H1 (cell line): ENCODE measurements around the gene SIRT5. TPM values are rescaled to one million over a fixed set of nuclear protein-coding genes. Genes with fewer than 3 reads are reported as not detected.

Source experiments
- CTCF ChIA-PET: fragments of 300-600 bp; sonication (Branson Sonifier 250); formaldehyde crosslinking; loops from one replicate; lab custom pipeline; 2021; ENCODE audit not compliant: partially characterized antibody; lab: Charles Lee
- POLR2A ChIA-PET: fragments of 300-600 bp; sonication (Branson Sonifier 250); formaldehyde crosslinking; loops from one replicate; lab custom pipeline; 2021; ENCODE audit warnings: inconsistent platforms; ENCODE audit not compliant: partially characterized antibody; lab: Charles Lee
- DNase-seq, 2 experiments: peaks; one replicate each; pipeline versions ENCODE4 v3.0.0 to v3.0.0-alpha.2; 2010 to 2022; ENCODE audit warnings: low spot score in 2 of 2, low read depth in 1 of 2, mixed read lengths in 1 of 2
- FAIRE-seq: peaks from 2 replicates; lab custom pipeline; 2011; peaks lifted over from hg19 to GRCh38; lab: Jason Lieb, UNC
- H2AFZ ChIP-seq: 2 replicates; pipeline ENCODE4 v1.8.1; 2012; ENCODE audit warnings: low read length, inconsistent platforms
- H2AK5ac ChIP-seq: 2 replicates; pipeline ENCODE4 v1.6.1; 2013; ENCODE audit warnings: low read depth, low read length
- H2BK120ac ChIP-seq: replicated peaks from 2 replicates; pipeline ENCODE3; 2013; ENCODE audit warnings: low read depth, low read length, inconsistent platforms
- H2BK12ac ChIP-seq: 2 replicates; pipeline ENCODE4 v1.6.1; 2013; ENCODE audit warnings: low read depth, low read length
- H2BK15ac ChIP-seq: 2 replicates; pipeline ENCODE4 v1.6.1; 2013; ENCODE audit warnings: low read length
- H2BK20ac ChIP-seq: 2 replicates; pipeline ENCODE4 v1.6.1; 2013; ENCODE audit warnings: low read length
- H2BK5ac ChIP-seq: 2 replicates; pipeline ENCODE4 v1.6.1; 2013; ENCODE audit warnings: low read depth, low read length
- H3K14ac ChIP-seq: 2 replicates; pipeline ENCODE4 v1.6.1; 2013; ENCODE audit warnings: inconsistent platforms; ENCODE audit not compliant: insufficient read length
- H3K18ac ChIP-seq: 2 replicates; pipeline ENCODE4 v1.6.1; 2013; ENCODE audit warnings: low read length; ENCODE audit errors: extremely low read depth
- H3K23ac ChIP-seq: 2 replicates; pipeline ENCODE4 v1.6.1; 2013; ENCODE audit warnings: inconsistent platforms; ENCODE audit not compliant: insufficient read length
- H3K23me2 ChIP-seq: 2 replicates; pipeline ENCODE4 v1.6.1; 2013; ENCODE audit warnings: low read depth, low read length
- H3K27ac ChIP-seq: 2 replicates; pipeline ENCODE4 v1.6.1; 2011; ENCODE audit warnings: low read depth, low read length, inconsistent platforms
- H3K27me3 ChIP-seq, 4 experiments: replicated peaks in 1 of 4; 1 replicate in 1 of 4; 2 replicates in 3 of 4; pipeline versions ENCODE4 v1.6.1 to v1.8.1; 2011 to 2013; ENCODE audit warnings: low read length in 3 of 4, mild to moderate bottlenecking in 3 of 4, inconsistent platforms in 2 of 4, mixed read lengths in 2 of 4, moderate library complexity in 1 of 4; ENCODE audit not compliant: control insufficient read depth in 3 of 4, insufficient read depth in 3 of 4; ENCODE audit errors: extremely low read depth in 1 of 4
- H3K36me3 ChIP-seq, 4 experiments: 2 replicates each; pipeline versions ENCODE4 v1.6.1 to v1.8.1; 2011 to 2013; ENCODE audit warnings: mild to moderate bottlenecking in 4 of 4, low read length in 3 of 4, moderate library complexity in 2 of 4, control low read depth in 1 of 4, inconsistent platforms in 1 of 4; ENCODE audit not compliant: insufficient read depth in 4 of 4, control insufficient read depth in 2 of 4
- H3K4ac ChIP-seq: replicated peaks from 2 replicates; pipeline ENCODE3; 2013; ENCODE audit warnings: low read length, low read depth, mixed read lengths, inconsistent platforms; ENCODE audit not compliant: insufficient read length
- H3K4me1 ChIP-seq, 4 experiments: replicated peaks in 1 of 4; 1 replicate in 1 of 4; 2 replicates in 3 of 4; pipeline versions ENCODE4 v1.6.1 to v1.8.1; 2011 to 2013; ENCODE audit warnings: low read length in 3 of 4, inconsistent platforms in 2 of 4, mixed read lengths in 1 of 4; ENCODE audit not compliant: insufficient read depth in 4 of 4, control insufficient read depth in 3 of 4
- H3K4me2 ChIP-seq, 2 experiments: 2 replicates each; pipeline versions ENCODE4 v1.6.1 to v1.8.1; 2011 to 2013; ENCODE audit warnings: low read depth in 2 of 2, low read length in 2 of 2, control low read depth in 1 of 2, inconsistent platforms in 1 of 2, mild to moderate bottlenecking in 1 of 2; ENCODE audit not compliant: insufficient read depth in 1 of 2
- H3K4me3 ChIP-seq, 4 experiments: fragments of 200-600, 300-600 bp in 1 of 4; sonication (generic), shearing (Covaris generic), sonication (Bioruptor Twin) in 1 of 4; 2 replicates each; pipeline versions ENCODE4 v1.5.1 to v1.8.1; 2011 to 2016; ENCODE audit warnings: low read length in 4 of 4, low read depth in 3 of 4, control low read depth in 2 of 4, inconsistent platforms in 2 of 4, mild to moderate bottlenecking in 2 of 4, mixed read lengths in 1 of 4, moderate library complexity in 1 of 4; ENCODE audit not compliant: insufficient read depth in 2 of 4; ENCODE audit errors: extremely low read depth in 1 of 4
- H3K56ac ChIP-seq: replicated peaks from 2 replicates; pipeline ENCODE3; 2013; ENCODE audit warnings: low read depth, mild to moderate bottlenecking, mixed read lengths, low read length, inconsistent platforms; ENCODE audit not compliant: insufficient read length
- H3K79me1 ChIP-seq: 2 replicates; pipeline ENCODE4 v1.6.1; 2013; ENCODE audit warnings: low read depth, low read length, control low read depth
- H3K79me2 ChIP-seq, 2 experiments: 2 replicates each; pipeline versions ENCODE4 v1.6.1 to v1.8.1; 2012 to 2013; ENCODE audit warnings: low read length in 2 of 2, mild to moderate bottlenecking in 2 of 2, inconsistent platforms in 1 of 2; ENCODE audit not compliant: insufficient read depth in 2 of 2, control insufficient read depth in 1 of 2
- H3K9ac ChIP-seq, 4 experiments: replicated peaks in 1 of 4; 1 replicate in 1 of 4; 2 replicates in 3 of 4; pipeline versions ENCODE4 v1.6.1 to v1.8.1; 2011 to 2013; ENCODE audit warnings: low read depth in 3 of 4, low read length in 3 of 4, control low read depth in 2 of 4, mild to moderate bottlenecking in 2 of 4, moderate library complexity in 2 of 4, inconsistent platforms in 1 of 4; ENCODE audit errors: extremely low read depth in 1 of 4
- H3K9me3 ChIP-seq, 2 experiments: 2 replicates each; pipeline versions ENCODE4 v1.6.1 to v1.8.1; 2012 to 2013; ENCODE audit warnings: mild to moderate bottlenecking in 2 of 2, moderate library complexity in 2 of 2, control low read depth in 1 of 2, inconsistent platforms in 1 of 2, low read depth in 1 of 2, low read length in 1 of 2, mixed read lengths in 1 of 2; ENCODE audit not compliant: insufficient read depth in 2 of 2
- H4K20me1 ChIP-seq, 2 experiments: replicated peaks in 1 of 2; 2 replicates each; pipeline versions ENCODE3 to v1.8.1; 2011 to 2013; ENCODE audit warnings: inconsistent platforms in 2 of 2, low read length in 2 of 2, mild to moderate bottlenecking in 1 of 2; ENCODE audit not compliant: insufficient read depth in 2 of 2, control insufficient read depth in 1 of 2
- H4K5ac ChIP-seq: 2 replicates; pipeline ENCODE4 v1.6.1; 2013; ENCODE audit warnings: low read length, low read depth, mixed read lengths, inconsistent platforms; ENCODE audit not compliant: insufficient read length
- H4K8ac ChIP-seq: 2 replicates; pipeline ENCODE4 v1.8.0; 2013; ENCODE audit warnings: mild to moderate bottlenecking, moderate library complexity, low read length, inconsistent platforms; ENCODE audit not compliant: insufficient read depth; ENCODE audit errors: extremely low read depth
- H4K91ac ChIP-seq: replicated peaks from 2 replicates; pipeline ENCODE3; 2013; ENCODE audit warnings: low read length, mixed read lengths, inconsistent platforms; ENCODE audit not compliant: insufficient read length
- GABPA ChIP-seq: IDR thresholded peaks from 2 replicates; pipeline ENCODE4 v1.6.1; 2011; ENCODE audit warnings: mild to moderate bottlenecking, low read length, moderate library complexity, borderline replicate concordance; ENCODE audit not compliant: insufficient read depth
- KDM1A ChIP-seq: fragments of 200-600, 300-600 bp; sonication (generic); IDR thresholded peaks from 2 replicates; pipeline ENCODE4 v1.7.1; 2016; ENCODE audit warnings: mild to moderate bottlenecking, low read length, borderline replicate concordance
- KDM4A ChIP-seq: IDR thresholded peaks from one replicate; pipeline ENCODE4 v1.7.1; 2012; ENCODE audit warnings: low read depth, mild to moderate bottlenecking, moderate library complexity, low read length, inconsistent platforms; ENCODE audit not compliant: severe bottlenecking
- WGBS, 2 experiments: shearing (Covaris generic) in 1 of 2; methylation state at CpG; one replicate each; pipeline versions ENCODE4 v1.1.6 to v1.1.7; 2013 to 2015; ENCODE audit warnings: low lambda C conversion rate in 2 of 2, mixed read lengths in 2 of 2, inconsistent platforms in 1 of 2, low coverage in 1 of 2, missing lambda C conversion rate in 1 of 2; ENCODE audit not compliant: insufficient replicate concordance in 2 of 2, insufficient coverage in 1 of 2, insufficient read length in 1 of 2; ENCODE audit errors: extremely low coverage in 1 of 2, missing lambda C conversion rate in 1 of 2; 5-methylcytosine and 5-hydroxymethylcytosine counted together
- polyA plus RNA-seq, 7 experiments: library from polyadenylated mRNA; depleted of rRNA in 3 of 7; stranded (reverse) in 5 of 7; unstranded in 2 of 7; fragments of >200 nt in 5 of 7; fragments of 200-250 nt in 2 of 7; gene quantifications; 1 replicate in 5 of 7; 2 replicates in 1 of 7; 4 replicates in 1 of 7; pipeline versions ENCODE4 v1.2.1 to v1.2.3, GENCODE V29; 2011 to 2013; ENCODE audit warnings: missing spikeins in 2 of 7, mixed read lengths in 2 of 7
- total RNA-seq: library from RNA; stranded (reverse); fragmentation: NEBNext Ultra II Directional; extraction: Animal tissue kit (Norgen Biotek cat#: 25700); gene quantifications from 2 replicates; pipeline ENCODE4 v1.2.1, GENCODE V29; 2021

The SIRT5 gene
- total and polyA plus RNA-seq, 2 of the 8 experiments (the other 6 are each of a cell fraction or from before 2014, with no cell fraction given): 7.4 to 14.7 TPM

DNA sequence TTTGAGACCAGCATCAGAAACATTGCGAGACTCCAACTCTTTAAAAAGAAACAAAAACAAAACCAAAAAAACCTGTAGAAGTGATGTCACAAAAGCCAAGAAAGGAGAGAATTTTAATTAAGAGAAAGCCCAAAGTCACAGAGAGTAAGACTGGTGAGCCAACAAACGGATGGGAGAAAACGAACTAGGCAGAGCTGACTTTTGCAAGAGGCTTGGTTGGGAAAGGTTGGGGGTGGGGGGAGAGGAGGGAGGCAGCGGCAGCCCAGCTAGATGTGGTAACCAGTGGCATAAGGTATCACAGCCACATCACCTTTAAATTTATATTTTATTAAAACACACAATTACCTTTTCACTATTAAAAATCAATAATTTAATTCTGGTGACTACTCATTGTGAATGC lies 64.2 kb downstream of the SIRT5 start:
- H3K4me1 ChIP-seq: peaks cover 0 to 12% (median 2%) of the 10 kb centered on the region in 4 experiments; a peak in 2 of 7 replicates
- H3K79me2 ChIP-seq: no peaks in the 10 kb centered on the region
- POLR2A ChIA-PET: interaction anchor here (1.3 kb wide), 1 partner anchor 23 kb away, joined by 4 read pairs; the partner anchor contains the start of gene NOL7
- no peak overlapping the region for H2BK12ac ChIP-seq
- no peak for DNase-seq
- WGBS, 2 experiments: 81% methylated on average over 4 of the region's 4 CpGs; no CpG with 5 or more reads in 1 of the 2 experiments
- H3K4me3 ChIP-seq: no peak overlapping the region
- H2BK5ac ChIP-seq: no peak overlapping the region
- no peak overlapping the region for H2AFZ ChIP-seq
- no peak overlapping the region for H3K4ac ChIP-seq
- no peak overlapping the region for H3K4me2 ChIP-seq
- H2BK20ac ChIP-seq: no peak overlapping the region
- no peak overlapping the region for H2BK15ac ChIP-seq
- FAIRE-seq: no peak
- H3K79me1 ChIP-seq: no peaks in the 10 kb centered on the region
- H3K56ac ChIP-seq: no peak overlapping the region
- peaks cover 0 to 20% (median under 1%) of the 10 kb centered on the region in 4 experiments; a peak in 3 of 8 replicates for H3K36me3 ChIP-seq
- H3K9me3 ChIP-seq: no peaks in the 10 kb centered on the region
- no peaks in the 10 kb centered on the region for H3K27me3 ChIP-seq
- H3K27ac ChIP-seq: no peak overlapping the region
- no peak overlapping the region for H3K9ac ChIP-seq
- no peak overlapping the region for H2BK120ac ChIP-seq
- no peaks in the 10 kb centered on the region for H3K23me2 ChIP-seq
- no peak overlapping the region for H4K8ac ChIP-seq
- TF ChIP-seq KDM1A (no peak), KDM4A (no peak), GABPA (no peak)
- H3K14ac ChIP-seq: no peak overlapping the region
- H3K23ac ChIP-seq: no peak overlapping the region
- no peaks in the 10 kb centered on the region for H4K20me1 ChIP-seq
- no peak overlapping the region for H4K91ac ChIP-seq
- H4K5ac ChIP-seq: no peak overlapping the region
- H3K18ac ChIP-seq: no peak overlapping the region
- CTCF ChIA-PET: no interaction called here
- no peak overlapping the region for H2AK5ac ChIP-seq
